Superior temporal gyrus (tissue), 1 donor: ENCODE data around the gene MED26.

Experiments
- DNase-seq: peaks from one replicate; pipeline ENCODE4 v3.0.0-alpha.2; 2016; ENCODE audit errors: extremely low spot score

Gene MED26

GRCh38 chr19:16650821-16651220, 22.8 kb upstream of the MED26 start:
- DNase-seq: no peak

- DNase-seq: no peak
These were observed 21.7 kb upstream of the MED26 start for GRCh38 chr19:16649734-16650133.

GRCh38 chr19:16645140-16645539, 17.1 kb upstream of the MED26 start:
- DNase-seq: peak; percentile 94

GRCh38 chr19:16641695-16642094, 13.7 kb upstream of the MED26 start:
- DNase-seq: no peak

GRCh38 chr19:16640951-16641350, 12.9 kb upstream of the MED26 start:
- DNase-seq: no peak

GRCh38 chr19:16638666-16639065, 10.7 kb upstream of the MED26 start:
- DNase-seq: no peak

GRCh38 chr19:16637535-16637934, 9.5 kb upstream of the MED26 start:
- DNase-seq: no peak

- no peak for DNase-seq
These were observed 3.5 kb upstream of the MED26 start for GRCh38 chr19:16631465-16631864.

GRCh38 chr19:16628984-16629691, 1.1 kb upstream of the MED26 start:
- no peak for DNase-seq

- no peak for DNase-seq
These were observed 149 bp downstream of the MED26 start for GRCh38 chr19:16627928-16628182.

- no peak for DNase-seq
These were observed 644 bp downstream of the MED26 start for GRCh38 chr19:16627193-16627927.

- DNase-seq: no peak
These were observed 1.2 kb downstream of the MED26 start for GRCh38 chr19:16626796-16627192.

- DNase-seq: no peak
These were observed 2.6 kb downstream of the MED26 start for GRCh38 chr19:16625163-16625958.

- DNase-seq: no peak
These were observed 3.8 kb downstream of the MED26 start for GRCh38 chr19:16624236-16624635.

GRCh38 chr19:16623576-16623975, 4.4 kb downstream of the MED26 start:
- DNase-seq: no peak

GRCh38 chr19:16623066-16623465, 4.9 kb downstream of the MED26 start:
- DNase-seq: no peak

GRCh38 chr19:16621165-16621800, 6.7 kb downstream of the MED26 start:
- DNase-seq: no peak

- no peak for DNase-seq
These were observed 7.4 kb downstream of the MED26 start for GRCh38 chr19:16620584-16620983.

GRCh38 chr19:16620018-16620417, 8.0 kb downstream of the MED26 start:
- no peak for DNase-seq

GRCh38 chr19:16619457-16619856, 8.5 kb downstream of the MED26 start:
- DNase-seq: no peak

GRCh38 chr19:16618248-16618647, 9.8 kb downstream of the MED26 start:
- no peak for DNase-seq

- no peak for DNase-seq
These were observed 12.2 kb downstream of the MED26 start for GRCh38 chr19:16615808-16616207.
